Measurements from ENCODE around the gene SUN5.

GRCh38 chr20:32934580-32934979, 69.7 kb downstream of the SUN5 start:
- TF ChIP-seq POLR2A (IDR thresholded peaks at IDR 0.05), result no peak
- TF ChIP-seq CTCF (IDR thresholded peaks at IDR 0.05), result no peak

Measured in uterus (tissue), 2 donors.